ENCODE measurements around the gene HOXA6. TPM values are rescaled to one million over a fixed set of nuclear protein-coding genes. Genes with fewer than 3 reads are reported as not detected.
A peak's percentile ranks its signal among the peaks of the same experiment; 100 is the strongest.

HOXA6 gene
- total RNA-seq, 1 donor from 2014 or later = not detected

DNA sequence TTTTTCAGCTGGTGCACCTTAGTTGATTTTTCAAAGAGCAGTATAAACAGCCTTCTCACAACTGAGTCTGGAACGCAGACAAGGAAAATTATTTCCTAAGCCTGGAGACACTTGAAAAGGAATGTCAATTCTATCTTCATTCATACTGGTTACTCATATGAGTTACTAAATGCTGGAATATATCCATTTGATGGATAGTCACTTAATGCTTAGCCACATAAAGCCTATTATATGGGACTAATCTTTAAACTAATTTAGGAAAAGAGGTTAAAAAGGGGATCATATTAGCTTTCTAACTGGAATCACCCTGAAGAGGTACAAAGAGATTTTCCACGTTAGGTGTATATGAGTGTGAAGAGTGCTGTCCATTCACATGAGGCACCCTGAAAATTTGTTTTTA, 15.4 kb downstream of the HOXA6 start:
- ATAC-seq (ENCODE audit: poor library complexity) = no peak
- DNase-seq = no peak
- intact Hi-C loops (cut with DNase I) = no loop called here

- no peak for DNase-seq
- ATAC-seq (ENCODE audit: poor library complexity) = no peak
- intact Hi-C loops (cut with DNase I) = no loop called here
Observed at GRCh38 chr7:27131390-27131819, 16.2 kb downstream of the HOXA6 start.

DNA sequence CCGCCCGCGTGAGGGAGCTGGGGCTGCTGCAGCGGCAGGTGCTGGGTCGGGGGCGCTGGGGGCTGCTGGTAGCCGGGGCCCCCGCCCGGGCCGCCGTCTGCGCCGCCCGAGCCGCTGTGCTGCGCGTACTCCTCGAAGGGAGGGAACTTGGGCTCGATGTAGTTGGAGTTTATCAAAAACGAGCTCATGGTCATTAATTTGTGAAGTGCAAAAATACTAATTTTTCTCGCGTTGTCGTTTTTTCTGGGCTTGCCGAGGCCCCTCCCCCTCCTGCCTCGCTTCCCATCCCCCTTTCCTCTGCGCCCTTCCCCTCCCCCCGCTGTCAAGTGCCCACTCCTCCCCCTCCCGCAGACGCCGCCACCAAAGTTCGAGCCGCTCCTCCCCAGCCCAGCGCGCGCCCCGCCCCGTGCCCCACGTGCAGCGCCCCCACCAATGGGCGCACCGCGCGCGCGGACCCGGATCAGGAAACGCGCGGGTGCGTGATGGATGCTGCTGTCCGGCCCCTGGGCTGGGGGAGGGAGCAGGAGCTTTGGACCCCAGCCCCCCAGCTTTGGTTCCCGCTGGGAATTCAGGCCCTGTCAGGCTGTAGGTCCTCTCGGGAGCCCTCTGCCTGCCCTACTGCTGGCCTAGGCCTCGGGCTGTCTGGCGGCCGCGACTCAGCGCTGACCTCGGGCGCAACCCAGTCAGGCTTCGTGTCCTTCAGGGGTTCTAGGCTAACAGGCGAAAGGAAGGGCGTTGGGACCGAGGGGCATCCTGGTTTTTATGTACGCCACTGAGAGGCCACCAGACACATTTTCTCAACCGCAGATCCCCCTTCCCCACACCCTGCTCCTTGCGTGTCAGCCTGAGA, 16.8 kb downstream of the HOXA6 start, which contains the start of gene HOXA4:
Gene HOXA4, minus strand, starts transcription at position 218 of the 850 bp plus-strand sequence. Its CDS starts 24 bp downstream, at position 194.
- intact Hi-C loops (cut with DNase I) = no loop called here
- peak; percentile 89 for DNase-seq
- ATAC-seq (ENCODE audit: poor library complexity) = peak; percentile 95

DNA sequence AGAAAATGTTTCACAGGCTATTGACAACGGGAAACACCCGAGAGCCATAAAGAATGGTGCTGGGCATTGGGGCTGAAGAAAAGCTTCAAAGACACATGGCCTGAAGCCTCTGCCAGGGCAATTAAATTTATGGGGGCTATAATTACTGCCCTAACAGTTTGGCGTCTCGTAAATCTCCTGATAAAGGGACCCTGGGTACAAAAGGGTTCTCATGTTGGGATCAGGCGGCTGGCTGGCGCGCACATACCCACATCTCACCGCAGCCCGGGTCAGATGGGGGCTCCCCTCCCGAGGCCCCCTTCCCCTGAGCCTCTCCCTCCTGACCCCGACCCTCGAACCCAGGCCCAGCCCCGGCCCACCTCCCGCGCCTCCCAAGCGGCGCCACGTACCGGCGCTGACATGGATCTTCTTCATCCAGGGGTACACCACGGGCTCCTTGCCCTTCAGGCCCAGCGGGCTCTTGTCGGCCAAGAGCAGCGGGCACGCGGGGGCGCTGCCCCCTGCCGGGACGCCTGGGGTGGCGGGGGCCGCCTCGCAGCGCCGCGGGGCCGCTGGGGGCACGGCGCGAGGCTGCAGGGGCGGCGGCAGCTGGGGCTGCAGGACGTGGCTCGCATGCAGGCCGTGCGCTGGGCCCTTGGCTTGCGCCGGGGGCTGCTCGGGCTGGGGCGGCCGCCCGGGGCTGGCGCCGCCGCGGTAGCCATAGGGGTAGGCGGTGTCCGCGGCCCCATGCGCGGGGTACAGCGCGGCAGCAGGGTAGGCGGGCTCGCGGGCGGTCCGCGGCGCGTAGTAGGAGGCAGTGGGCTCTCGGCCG, 17.6 kb downstream of the HOXA6 start:
- no peak for DNase-seq
- intact Hi-C loops (cut with DNase I) = no loop called here
- peak; percentile 14 for ATAC-seq (ENCODE audit: poor library complexity)

DNA sequence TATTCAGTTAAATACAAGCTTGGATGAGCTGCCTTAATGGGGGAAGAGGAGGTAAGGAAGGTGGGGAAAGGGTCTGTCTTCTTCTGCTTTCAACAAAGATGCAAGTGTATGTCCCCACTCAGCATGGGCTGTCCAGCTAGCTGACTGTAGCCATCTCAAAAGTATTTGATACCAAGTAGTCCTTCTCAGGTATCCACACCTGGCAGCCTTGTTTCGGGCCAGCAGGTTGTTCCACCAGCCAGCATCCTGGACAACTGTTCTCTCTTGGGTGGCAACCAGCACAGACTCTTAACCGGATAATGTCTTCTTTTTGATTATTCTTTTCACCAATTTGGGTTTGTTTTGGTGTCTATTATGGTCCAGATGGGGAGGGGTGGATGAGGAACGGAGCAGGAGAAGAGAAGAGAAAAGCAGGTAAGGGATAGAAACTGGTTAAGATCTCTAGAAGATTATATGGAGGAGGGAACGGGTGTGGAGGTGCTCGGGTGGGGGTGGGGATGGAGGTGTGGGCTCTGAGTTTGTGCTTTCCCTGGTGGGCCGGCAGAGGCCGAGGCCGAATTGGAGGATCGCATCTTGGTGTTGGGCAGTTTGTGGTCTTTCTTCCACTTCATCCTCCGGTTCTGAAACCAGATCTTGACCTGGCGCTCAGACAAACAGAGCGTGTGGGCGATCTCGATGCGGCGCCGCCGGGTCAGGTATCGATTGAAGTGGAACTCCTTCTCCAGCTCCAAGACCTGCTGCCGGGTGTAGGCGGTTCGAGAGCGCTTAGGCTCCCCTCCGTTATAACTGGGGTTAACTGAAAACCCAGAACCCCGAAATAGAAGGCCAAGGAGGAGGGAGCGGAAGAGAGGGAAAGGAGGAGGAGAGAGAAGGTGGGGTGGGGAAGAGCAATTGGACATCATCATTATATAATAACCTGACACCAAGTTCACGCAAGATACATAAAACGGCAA, 18.5 kb downstream of the HOXA6 start:
- DNase-seq (no peak), ATAC-seq (ENCODE audit: poor library complexity) (no peak)
- intact Hi-C loops (cut with DNase I) = no loop called here

DNA sequence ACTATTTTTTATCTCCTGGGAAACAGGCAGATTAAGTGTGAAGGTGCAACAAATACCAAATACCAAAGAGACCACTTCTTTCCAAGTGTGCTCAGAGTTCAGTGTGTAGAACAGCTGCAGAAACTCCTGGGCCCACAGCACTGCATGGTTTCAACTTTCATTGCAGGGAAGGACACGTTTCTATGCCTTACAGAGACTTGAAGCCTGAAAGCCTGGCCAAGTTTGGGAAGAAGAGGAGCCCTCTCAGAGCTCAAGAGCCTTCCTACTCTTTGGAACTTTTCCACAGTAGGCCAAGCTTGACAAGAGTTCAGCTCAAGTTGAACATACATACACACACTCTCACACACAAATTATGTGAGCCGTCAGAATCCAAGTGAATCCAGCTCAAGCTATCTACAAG, 19.5 kb downstream of the HOXA6 start:
- DNase-seq = no peak
- intact Hi-C loops (cut with DNase I) = no loop called here
- ATAC-seq (ENCODE audit: poor library complexity) = no peak

- DNase-seq (no peak), ATAC-seq (ENCODE audit: poor library complexity) (no peak)
- intact Hi-C loops (cut with DNase I) = no loop called here
Observed at GRCh38 chr7:27126596-27127327, 20.8 kb downstream of the HOXA6 start.

GRCh38 chr7:27125986-27126394, 21.6 kb downstream of the HOXA6 start:
- ATAC-seq (ENCODE audit: poor library complexity) (no peak), DNase-seq (no peak)
- intact Hi-C loops (cut with DNase I) = no loop called here

DNA sequence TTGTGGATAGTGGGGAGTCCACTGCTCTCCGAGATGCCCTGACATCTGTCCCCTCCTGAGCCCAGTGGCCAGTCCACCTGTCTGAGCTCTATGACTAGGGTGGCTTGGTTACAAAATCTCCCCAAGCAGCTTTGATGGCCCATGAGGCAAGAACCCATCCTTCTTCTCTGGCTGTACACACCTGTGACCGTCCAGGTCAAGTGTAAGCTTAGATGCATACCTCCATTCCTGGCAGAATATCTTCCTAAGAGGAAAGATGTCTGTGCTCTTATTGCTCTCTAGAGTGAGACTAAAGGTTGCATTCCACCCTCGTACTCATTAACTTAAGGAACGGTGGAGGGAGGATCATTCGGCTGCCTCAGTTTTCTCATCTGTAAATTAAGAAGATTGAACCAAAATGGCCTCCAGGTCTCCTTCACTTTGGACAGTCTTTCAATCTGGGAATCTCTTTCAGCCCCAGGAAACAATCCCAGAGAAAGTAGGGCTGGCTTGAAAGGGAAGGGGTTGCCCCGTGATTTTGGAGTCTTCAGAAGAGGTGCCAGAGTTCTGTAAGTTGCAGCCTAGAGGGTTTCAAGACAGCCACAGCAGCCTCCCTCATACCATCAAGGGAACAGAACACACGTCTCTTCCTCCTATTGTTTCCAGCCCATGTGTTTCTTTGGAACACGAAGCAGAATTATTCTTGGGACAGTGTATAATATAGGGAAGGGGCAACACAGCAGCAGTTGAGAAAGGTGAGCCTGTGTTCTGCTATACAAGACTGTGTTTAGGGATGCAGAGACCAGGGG, 22.5 kb downstream of the HOXA6 start:
- intact Hi-C loops (cut with DNase I) = no loop called here
- DNase-seq = no peak
- ATAC-seq (ENCODE audit: poor library complexity) = no peak

GRCh38 chr7:27124096-27124901, 23.3 kb downstream of the HOXA6 start:
- intact Hi-C loops (cut with DNase I) = no loop called here
- ATAC-seq (ENCODE audit: poor library complexity) (no peak), DNase-seq (no peak)

DNA sequence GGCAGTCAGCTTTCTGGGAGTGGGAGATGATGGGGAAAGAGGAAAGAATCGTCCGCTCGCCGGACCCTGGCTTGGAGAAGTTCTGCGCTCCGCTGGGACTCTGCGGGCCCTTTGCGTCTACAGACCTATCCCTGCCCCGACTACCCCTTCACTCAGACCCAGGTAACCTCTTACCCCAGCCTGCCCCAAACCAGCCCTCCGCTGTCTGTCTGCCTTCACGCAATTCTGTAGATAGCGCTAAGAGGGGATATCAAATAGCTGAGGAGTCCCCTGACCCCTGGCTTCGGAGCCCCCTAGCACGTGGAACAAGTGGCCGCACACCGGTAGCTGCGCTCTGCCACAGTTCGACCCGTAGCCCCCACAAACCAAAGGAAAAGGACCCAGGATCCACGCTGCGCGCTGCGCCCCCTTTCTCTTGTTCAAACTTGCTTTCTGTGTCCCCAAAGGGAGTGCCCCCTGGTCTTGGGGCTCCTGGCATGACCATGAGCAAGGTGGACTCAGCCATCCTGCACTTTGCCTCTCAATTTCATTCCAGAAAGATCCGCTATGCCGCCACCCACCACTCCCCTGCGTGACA, 24.0 kb downstream of the HOXA6 start:
- intact Hi-C loops (cut with DNase I) = no loop called here
- ATAC-seq (ENCODE audit: poor library complexity) (no peak), DNase-seq (no peak)

GRCh38 chr7:27123007-27123476, 24.5 kb downstream of the HOXA6 start:
- intact Hi-C loops (cut with DNase I) = no loop called here
- ATAC-seq (ENCODE audit: poor library complexity) (no peak), DNase-seq (no peak)

DNA sequence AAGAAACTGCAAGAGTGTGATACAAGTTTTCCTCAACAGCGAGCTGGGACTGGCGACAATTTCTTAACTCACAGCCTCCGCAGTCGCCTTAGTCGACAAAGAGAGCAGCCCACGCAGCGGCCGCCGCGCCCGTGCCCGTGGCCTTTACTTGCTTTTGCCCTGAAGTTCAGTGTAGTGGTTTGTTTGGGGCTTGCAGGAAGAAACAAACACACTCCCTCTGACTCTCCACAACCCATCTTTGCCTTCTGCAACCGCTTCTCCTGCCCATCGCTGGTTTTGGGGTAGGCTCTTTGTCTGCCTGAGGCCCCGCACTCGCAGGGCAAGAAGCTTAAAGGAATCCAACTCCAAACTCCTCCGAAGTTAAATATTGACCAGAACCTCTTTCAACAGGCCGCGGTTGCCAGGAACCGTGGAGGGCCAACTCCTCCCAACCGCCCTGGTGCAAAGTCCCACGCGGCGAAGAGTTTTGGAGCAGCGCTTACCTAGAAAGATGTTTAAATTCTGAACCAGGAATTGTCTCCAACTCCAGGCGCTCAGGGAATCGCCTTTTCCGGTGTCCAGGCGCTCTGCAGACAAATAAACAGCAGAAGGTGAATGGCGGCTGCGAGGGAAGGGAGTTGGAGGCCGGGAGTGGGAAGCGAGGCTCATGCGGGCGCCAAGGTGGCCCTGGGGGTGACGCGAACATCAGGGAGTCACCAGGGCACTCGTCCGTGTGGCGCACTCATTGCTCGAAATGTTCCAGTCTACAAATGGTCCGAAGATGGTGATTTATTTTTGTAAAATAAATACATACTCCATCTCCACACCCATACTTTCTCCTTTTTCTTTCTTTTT, 25.3 kb downstream of the HOXA6 start:
- intact Hi-C loops (cut with DNase I) = no loop called here
- DNase-seq = no peak
- no peak for ATAC-seq (ENCODE audit: poor library complexity)

- intact Hi-C loops (cut with DNase I) = no loop called here
- ATAC-seq (ENCODE audit: poor library complexity) (no peak), DNase-seq (no peak)
Observed at GRCh38 chr7:27121684-27122076, 25.9 kb downstream of the HOXA6 start.

DNA sequence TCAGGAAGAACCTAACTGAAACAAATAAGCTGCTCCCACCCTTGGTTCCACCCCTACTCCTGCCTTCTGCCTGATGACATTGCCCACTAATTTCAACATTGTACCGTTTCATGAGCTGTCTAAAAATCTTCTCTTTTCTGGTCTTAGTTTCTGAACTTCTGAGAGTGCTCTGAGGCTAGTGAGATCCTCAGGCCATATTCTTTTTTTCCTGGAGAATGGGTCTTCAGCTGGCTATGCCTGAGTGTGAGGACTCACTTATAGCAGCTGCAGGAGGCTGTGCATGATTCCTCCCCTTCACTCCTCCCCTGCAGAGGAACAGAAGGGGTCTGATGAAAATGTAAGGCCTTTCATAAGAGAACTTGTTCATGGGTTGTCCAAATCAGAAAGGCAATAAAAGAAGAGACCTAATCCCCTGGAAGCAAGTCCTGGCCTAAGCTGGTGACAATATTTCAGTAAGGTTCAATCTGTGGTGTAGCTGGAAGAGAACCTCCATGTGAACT, 28.1 kb downstream of the HOXA6 start:
- no peak for ATAC-seq (ENCODE audit: poor library complexity)
- intact Hi-C loops (cut with DNase I) = no loop called here
- no peak for DNase-seq

Measured in Right ventricle myocardium superior (tissue), 1 donor.